K562 (cell line): ENCODE data around the gene DNAJC11. TPM values are rescaled to one million over a fixed set of nuclear protein-coding genes. Genes with fewer than 3 reads are reported as not detected.

Source experiments
- GATA2 ChIP-seq: sonication (generic); formaldehyde crosslinking; IDR thresholded peaks from 2 replicates; pipeline ENCODE4 v1.4.0; 2020; ENCODE audit warnings: mild to moderate bottlenecking, missing genetic modification reagents
- MTA2 ChIP-seq: fragments of 450-650 bp; IDR thresholded peaks from 2 replicates; pipeline ENCODE4 v1.6.1; 2016; ENCODE audit warnings: low read depth
- NCOR1 ChIP-seq: fragments of 450-650 bp; IDR thresholded peaks from 2 replicates; pipeline ENCODE4 v1.6.1; 2016; ENCODE audit warnings: mild to moderate bottlenecking, moderate library complexity
- TCF3 ChIP-seq: sonication (generic); formaldehyde crosslinking; IDR thresholded peaks from 2 replicates; pipeline ENCODE4 v1.4.0; 2020; ENCODE audit warnings: mild to moderate bottlenecking, missing genetic modification reagents
- ZNF592 ChIP-seq: fragments of 450-650 bp; IDR thresholded peaks from 2 replicates; pipeline ENCODE4 v1.6.1; 2017; ENCODE audit warnings: antibody characterized with exemption, mild to moderate bottlenecking
- polyA plus RNA-seq, 8 experiments: library from polyadenylated mRNA; depleted of rRNA in 4 of 8; stranded (reverse) in 5 of 8; unstranded in 3 of 8; fragments of >200 nt; fragmentation: Nextera tagmentation in 2 of 8; fragmentation: Illumina TruSeq in 1 of 8; extraction: Ambion mirVana in 2 of 8; extraction: Trizol in 1 of 8; gene quantifications; 2 replicates each; pipeline versions ENCODE4 v1.2.1 to v1.2.3, GENCODE V29; 2011 to 2014; ENCODE audit warnings: inconsistent platforms in 1 of 8, missing spikeins in 1 of 8
- total RNA-seq, 7 experiments: library from RNA; depleted of rRNA in 6 of 7; stranded (reverse); fragments of >200 nt in 6 of 7; fragmentation: Illumina TruSeq in 2 of 7; extraction: Trizol in 2 of 7; gene quantifications; 2 replicates each; pipeline versions ENCODE4 v1.2.1 to v1.2.3, GENCODE V29; 2011 to 2021; ENCODE audit warnings: low replicate concordance in 1 of 7
- TF ChIP-seq, protein P1 (sequence below): fragments of 250-450 bp; sonication (Bioruptor Pico); IDR thresholded peaks from 2 replicates; pipeline ENCODE4 v1.8.0; 2022; ENCODE audit warnings: inconsistent platforms

The DNAJC11 gene
- total and polyA plus RNA-seq, 9 of the 15 experiments (the other 6 are each of a cell fraction or from before 2014, with no cell fraction given), result 14.1 to 123 (median 76.6) TPM

DNA sequence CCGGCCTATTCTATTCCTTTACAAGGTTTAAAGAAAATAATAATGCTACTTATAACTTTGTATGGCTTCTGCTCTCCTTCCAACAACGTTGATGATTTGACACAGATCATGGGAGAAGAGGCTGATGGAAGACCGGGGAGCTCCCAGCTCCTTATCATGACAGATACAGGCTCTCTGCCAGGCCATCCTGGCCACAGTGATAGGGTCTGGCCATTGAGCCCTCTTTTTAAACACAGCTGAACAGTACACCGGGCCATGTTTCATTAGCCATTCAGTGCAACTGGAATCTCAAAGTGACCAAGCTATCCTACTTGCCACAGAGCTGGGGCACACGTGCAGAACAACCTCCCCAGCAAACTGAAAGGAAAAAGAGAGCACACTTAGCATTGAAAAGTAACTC, 34.9 kb downstream of the DNAJC11 start (continued):
- TF ChIP-seq ZNF592 (0 out of 2 replicates have a peak, but pooled peaks have one; percentile 34), NCOR1 (peak; percentile 68), MTA2 (peak; percentile 65), GATA2 (CRISPR knock-in tag) (0 out of 2 replicates have a peak, but pooled peaks have one; percentile 24), TCF3 (peak; percentile 85)
- TF ChIP-seq, protein P1, sequence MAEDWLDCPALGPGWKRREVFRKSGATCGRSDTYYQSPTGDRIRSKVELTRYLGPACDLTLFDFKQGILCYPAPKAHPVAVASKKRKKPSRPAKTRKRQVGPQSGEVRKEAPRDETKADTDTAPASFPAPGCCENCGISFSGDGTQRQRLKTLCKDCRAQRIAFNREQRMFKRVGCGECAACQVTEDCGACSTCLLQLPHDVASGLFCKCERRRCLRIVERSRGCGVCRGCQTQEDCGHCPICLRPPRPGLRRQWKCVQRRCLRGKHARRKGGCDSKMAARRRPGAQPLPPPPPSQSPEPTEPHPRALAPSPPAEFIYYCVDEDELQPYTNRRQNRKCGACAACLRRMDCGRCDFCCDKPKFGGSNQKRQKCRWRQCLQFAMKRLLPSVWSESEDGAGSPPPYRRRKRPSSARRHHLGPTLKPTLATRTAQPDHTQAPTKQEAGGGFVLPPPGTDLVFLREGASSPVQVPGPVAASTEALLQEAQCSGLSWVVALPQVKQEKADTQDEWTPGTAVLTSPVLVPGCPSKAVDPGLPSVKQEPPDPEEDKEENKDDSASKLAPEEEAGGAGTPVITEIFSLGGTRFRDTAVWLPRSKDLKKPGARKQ (CRISPR knock-in tag), result no peak
